OCI-LY3 (cell line): ENCODE measurements around the gene TMEM106C.

ENCODE experiments used
- CTCF ChIP-seq: fragments of 200-600, 300-600 bp; sonication (generic); IDR thresholded peaks from 2 replicates; pipeline ENCODE4 v1.5.1; 2014; ENCODE audit warnings: antibody characterized with exemption, low read length, low read depth
- EZH2phosphoT487 ChIP-seq: fragments of 200-600 bp; shearing (Covaris generic); IDR thresholded peaks from 2 replicates; pipeline ENCODE4 v1.6.1; 2018; ENCODE audit warnings: antibody characterized with exemption, mixed run types, low read depth

- TF ChIP-seq CTCF = no peak
- TF ChIP-seq EZH2phosphoT487 = no peak
These were observed 40.9 kb downstream of the TMEM106C start, which contains the start of gene COL2A1 for GRCh38 chr12:48004053-48004941.
